ENCODE data around the gene SUSD2.

GRCh38 chr22:24232124-24232523, 50.8 kb downstream of the SUSD2 start:
- TF ChIP-seq, protein P1, sequence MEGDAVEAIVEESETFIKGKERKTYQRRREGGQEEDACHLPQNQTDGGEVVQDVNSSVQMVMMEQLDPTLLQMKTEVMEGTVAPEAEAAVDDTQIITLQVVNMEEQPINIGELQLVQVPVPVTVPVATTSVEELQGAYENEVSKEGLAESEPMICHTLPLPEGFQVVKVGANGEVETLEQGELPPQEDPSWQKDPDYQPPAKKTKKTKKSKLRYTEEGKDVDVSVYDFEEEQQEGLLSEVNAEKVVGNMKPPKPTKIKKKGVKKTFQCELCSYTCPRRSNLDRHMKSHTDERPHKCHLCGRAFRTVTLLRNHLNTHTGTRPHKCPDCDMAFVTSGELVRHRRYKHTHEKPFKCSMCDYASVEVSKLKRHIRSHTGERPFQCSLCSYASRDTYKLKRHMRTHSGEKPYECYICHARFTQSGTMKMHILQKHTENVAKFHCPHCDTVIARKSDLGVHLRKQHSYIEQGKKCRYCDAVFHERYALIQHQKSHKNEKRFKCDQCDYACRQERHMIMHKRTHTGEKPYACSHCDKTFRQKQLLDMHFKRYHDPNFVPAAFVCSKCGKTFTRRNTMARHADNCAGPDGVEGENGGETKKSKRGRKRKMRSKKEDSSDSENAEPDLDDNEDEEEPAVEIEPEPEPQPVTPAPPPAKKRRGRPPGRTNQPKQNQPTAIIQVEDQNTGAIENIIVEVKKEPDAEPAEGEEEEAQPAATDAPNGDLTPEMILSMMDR (IDR thresholded peaks at IDR 0.05): no peak
- TF ChIP-seq POLR2A (IDR thresholded peaks at IDR 0.05): no peak

All from Peyer's patch (tissue), 4 donors.